ENCODE measurements around the gene DHH. TPM values are rescaled to one million over a fixed set of nuclear protein-coding genes. Genes with fewer than 3 reads are reported as not detected.

DHH gene
- polyA plus RNA-seq, 4 donors, result 0.23 to 0.60 (median 0.44) TPM

Other genes with a start within 250 kb of the DHH start
- gene DDX23, start 242.6 kb downstream of the DHH start, polyA plus RNA-seq (ENCODE audit: insufficient read length in 4 of 4), result 100 to 1,000 TPM in 2 of 4 donors, 10 to 100 TPM in 2; 86.1 to 106 (median 102) TPM
- gene RND1, start 228.9 kb downstream of the DHH start, polyA plus RNA-seq (ENCODE audit: insufficient read length in 4 of 4), result 1 to 10 TPM; 2.5 to 6.0 (median 3.0) TPM
- 10 to 100 TPM; 11.6 to 44.7 (median 17.2) TPM for gene FKBP11, start 169.3 kb downstream of the DHH start, polyA plus RNA-seq (ENCODE audit: insufficient read length in 4 of 4)
- gene ARF3, start 137.3 kb downstream of the DHH start, polyA plus RNA-seq (ENCODE audit: insufficient read length in 4 of 4), result 100 to 1,000 TPM in 3 of 4 donors, 10 to 100 TPM in 1; 96.2 to 138 (median 130) TPM
- 1 to 10 TPM in 1 of 4 donors, under 1 TPM in 3; 0.11 to 4.4 (median 0.31) TPM for gene WNT10B, start 123.1 kb downstream of the DHH start, polyA plus RNA-seq (ENCODE audit: insufficient read length in 4 of 4)
- not detected for gene WNT1, start 116.5 kb downstream of the DHH start, polyA plus RNA-seq (ENCODE audit: insufficient read length in 4 of 4)
- gene DDN, start 95.4 kb downstream of the DHH start, polyA plus RNA-seq (ENCODE audit: insufficient read length in 4 of 4), result 10 to 100 TPM in 3 of 4 donors, 1 to 10 TPM in 1; 1.2 to 83.4 (median 74.8) TPM
- 10 to 100 TPM; 59.6 to 82.0 (median 78.1) TPM for gene PRKAG1, start 76.0 kb downstream of the DHH start, polyA plus RNA-seq (ENCODE audit: insufficient read length in 4 of 4)
- 10 to 100 TPM; 33.9 to 60.7 (median 44.0) TPM for gene KMT2D, start 34.0 kb downstream of the DHH start, polyA plus RNA-seq (ENCODE audit: insufficient read length in 4 of 4)
- gene RHEBL1, start 24.8 kb downstream of the DHH start, polyA plus RNA-seq (ENCODE audit: insufficient read length in 4 of 4), result 1 to 10 TPM; 1.5 to 2.2 (median 2.1) TPM
- gene LMBR1L, start 16.0 kb upstream of the DHH start, polyA plus RNA-seq (ENCODE audit: insufficient read length in 4 of 4), result 100 to 1,000 TPM in 1 of 4 donors, 10 to 100 TPM in 3; 59.8 to 100 (median 80.3) TPM
- 1,000 to 10,000 TPM; 1,017 to 1,115 (median 1,046) TPM for gene TUBA1B, start 36.6 kb upstream of the DHH start, polyA plus RNA-seq (ENCODE audit: insufficient read length in 4 of 4)
- gene TUBA1A, start 94.3 kb upstream of the DHH start, polyA plus RNA-seq (ENCODE audit: insufficient read length in 4 of 4), result 1,000 to 10,000 TPM in 1 of 4 donors, 100 to 1,000 TPM in 3; 388 to 1,062 (median 458) TPM
- gene TUBA1C, start 170.3 kb upstream of the DHH start, polyA plus RNA-seq (ENCODE audit: insufficient read length in 4 of 4), result 100 to 1,000 TPM; 113 to 147 (median 127) TPM
- gene PRPH, start 200.3 kb upstream of the DHH start, polyA plus RNA-seq (ENCODE audit: insufficient read length in 4 of 4), result 1 to 10 TPM in 3 of 4 donors, under 1 TPM in 1; 0.29 to 5.8 (median 3.0) TPM
- 10 to 100 TPM; 16.4 to 37.7 (median 23.3) TPM for gene TROAP, start 228.5 kb upstream of the DHH start, polyA plus RNA-seq (ENCODE audit: insufficient read length in 4 of 4)
- 1 to 10 TPM; 1.1 to 2.0 (median 1.3) TPM for gene C1QL4, start 242.4 kb upstream of the DHH start, polyA plus RNA-seq (ENCODE audit: insufficient read length in 4 of 4)

Measured in left renal pelvis (tissue), 4 donors.